ENCODE results near the gene NFS1. TPM values are rescaled to one million over a fixed set of nuclear protein-coding genes. Genes with fewer than 3 reads are reported as not detected.

NFS1 gene
- total and polyA plus RNA-seq, 2 donors (not counting 1 experiment from before 2014, with no cell fraction given): 29.0 to 30.6 TPM

- Histone ChIP-seq H3K4me2 (replicated peaks; ENCODE audit: low read depth, low read length, poor library complexity, severe bottlenecking) (no peak overlapping the region), H4K20me1 (ENCODE audit: control insufficient read depth, insufficient read depth, low read length, poor library complexity, severe bottlenecking) (peaks cover 99% of the 10 kb centered on the region), H3K9ac (ENCODE audit: low read length) (no peak overlapping the region), H3K27ac (ENCODE audit: low read length in 2 of 2) (no peak overlapping the region), H3K36me3 (replicated peaks in 1 of 2; ENCODE audit: control extremely low read depth in 1 of 2, control insufficient read depth in 1 of 2, extremely low read depth in 1 of 2, insufficient read depth in 2 of 2, low read length in 1 of 2) (peaks cover 3 to 93% of the 10 kb centered on the region in 2 experiments), H3K4me3 (ENCODE audit: control extremely low read depth in 1 of 5, extremely low read depth in 1 of 5, insufficient read depth in 1 of 5, low read depth in 2 of 5, low read length in 4 of 5) (no peak overlapping the region), H3K27me3 (replicated peaks in 1 of 4; ENCODE audit: control extremely low read depth in 1 of 4, control insufficient read depth in 3 of 4, insufficient read depth in 4 of 4, low read length in 3 of 4) (no peaks in the 10 kb centered on the region), H2AFZ (ENCODE audit: insufficient read depth, low read depth, low read length, poor library complexity, severe bottlenecking) (no peak overlapping the region), H3K4me1 (ENCODE audit: control insufficient read depth in 2 of 2, insufficient read depth in 2 of 2, low read length in 2 of 2) (peaks cover 15 to 20% of the 10 kb centered on the region in 2 donors), H3K79me2 (ENCODE audit: control insufficient read depth, insufficient read depth, low read length) (peaks cover 99% of the 10 kb centered on the region), H3K9me3 (ENCODE audit: control extremely low read depth in 1 of 3, control insufficient read depth in 2 of 3, insufficient read depth in 1 of 3, low read length in 2 of 3) (no peaks in the 10 kb centered on the region)
- intact Hi-C loops (cut with micrococcal nuclease): no loop called here
- no peak for DNase-seq
- Mint-ChIP-seq H3K4me3 (no peak overlapping the region), H3K4me1 (peaks cover 36% of the 10 kb centered on the region), H3K9me3 (ENCODE audit: insufficient read depth) (no peaks in the 10 kb centered on the region), H3K27me3 (no peaks in the 10 kb centered on the region), H3K27ac (no peak overlapping the region)
- no peak for ATAC-seq (ENCODE audit: low read depth)
- ChIA-PET POLR2A (no interaction called here), CTCF (no interaction called here)
- WGBS (ENCODE audit: insufficient coverage): 67% methylated on average over 1 of the region's 1 CpG
- no peak for TF ChIP-seq EZH2 (IDR thresholded peaks at IDR 0.05; ENCODE audit: borderline replicate concordance, insufficient read depth, low read depth, low read length, poor library complexity, severe bottlenecking)
- TF ChIP-seq CTCF (IDR thresholded peaks at IDR 0.05): no peak
Observed at GRCh38 chr20:35732644-35732982, 33.5 kb upstream of the NFS1 start.

DNA sequence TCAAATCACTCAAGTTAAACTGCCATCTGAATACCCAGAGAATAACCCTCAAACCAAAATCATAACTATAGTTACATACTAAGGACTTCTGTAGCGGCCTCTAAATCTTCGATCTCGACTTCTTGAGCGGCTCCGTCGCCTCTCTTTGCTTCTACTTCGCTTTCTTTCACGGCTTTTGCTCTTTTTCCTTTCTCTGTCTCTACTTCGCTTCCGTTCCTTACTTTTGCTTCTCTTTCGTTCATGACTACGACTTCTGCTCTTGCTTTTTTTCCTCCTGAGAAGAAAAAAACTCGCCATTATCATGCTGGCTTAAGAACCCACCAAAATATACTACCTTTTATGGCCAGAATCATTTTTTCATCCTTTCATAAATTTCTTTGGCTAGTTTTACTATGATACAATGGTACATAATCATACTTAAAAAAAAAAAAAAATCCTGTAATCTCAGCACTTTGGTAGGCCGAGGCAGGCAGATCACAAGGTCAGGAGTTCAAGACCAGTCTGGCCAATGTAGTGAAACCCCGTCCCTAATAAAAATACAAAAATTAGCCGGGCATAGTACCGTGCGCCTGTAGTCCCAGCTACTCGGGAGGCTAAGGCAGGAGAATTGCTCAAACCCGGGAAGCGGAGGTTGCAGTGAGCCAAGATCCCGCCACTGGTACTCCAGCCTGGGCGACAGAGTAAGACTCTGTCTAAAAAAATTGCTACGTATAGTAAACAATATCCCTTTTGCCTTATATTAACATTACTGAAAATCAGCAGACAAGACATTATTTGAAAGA lies 32.9 kb upstream of the NFS1 start:
- Mint-ChIP-seq H3K27ac (no peak overlapping the region), H3K4me1 (peaks cover 36% of the 10 kb centered on the region), H3K27me3 (no peaks in the 10 kb centered on the region), H3K9me3 (ENCODE audit: insufficient read depth) (no peaks in the 10 kb centered on the region), H3K4me3 (no peak overlapping the region)
- Histone ChIP-seq H3K27ac (ENCODE audit: low read length in 2 of 2) (no peak overlapping the region), H4K20me1 (ENCODE audit: control insufficient read depth, insufficient read depth, low read length, poor library complexity, severe bottlenecking) (peaks cover 99% of the 10 kb centered on the region), H2AFZ (ENCODE audit: insufficient read depth, low read depth, low read length, poor library complexity, severe bottlenecking) (no peak overlapping the region), H3K27me3 (replicated peaks in 1 of 4; ENCODE audit: control extremely low read depth in 1 of 4, control insufficient read depth in 3 of 4, insufficient read depth in 4 of 4, low read length in 3 of 4) (no peaks in the 10 kb centered on the region), H3K4me3 (ENCODE audit: control extremely low read depth in 1 of 5, extremely low read depth in 1 of 5, insufficient read depth in 1 of 5, low read depth in 2 of 5, low read length in 4 of 5) (no peak overlapping the region), H3K9ac (ENCODE audit: low read length) (no peak overlapping the region), H3K36me3 (replicated peaks in 1 of 2; ENCODE audit: control extremely low read depth in 1 of 2, control insufficient read depth in 1 of 2, extremely low read depth in 1 of 2, insufficient read depth in 2 of 2, low read length in 1 of 2) (peaks cover 3 to 95% of the 10 kb centered on the region in 2 experiments), H3K4me1 (ENCODE audit: control insufficient read depth in 2 of 2, insufficient read depth in 2 of 2, low read length in 2 of 2) (peaks cover 15 to 20% of the 10 kb centered on the region in 2 donors), H3K4me2 (replicated peaks; ENCODE audit: low read depth, low read length, poor library complexity, severe bottlenecking) (no peak overlapping the region), H3K79me2 (ENCODE audit: control insufficient read depth, insufficient read depth, low read length) (peaks cover 98% of the 10 kb centered on the region), H3K9me3 (ENCODE audit: control extremely low read depth in 1 of 3, control insufficient read depth in 2 of 3, insufficient read depth in 1 of 3, low read length in 2 of 3) (no peaks in the 10 kb centered on the region)
- ATAC-seq (ENCODE audit: low read depth) (no peak), DNase-seq (no peak)
- POLR2A ChIA-PET: no interaction called here
- intact Hi-C loops (cut with micrococcal nuclease): loop anchor here (2.0 kb wide), 1 partner anchor 17 kb away; no protein-coding TSS in a partner anchor
- 96% methylated on average over 20 of the region's 24 CpGs for WGBS (ENCODE audit: insufficient coverage)
- no peak for TF ChIP-seq CTCF (IDR thresholded peaks at IDR 0.05)
- no peak for TF ChIP-seq EZH2 (IDR thresholded peaks at IDR 0.05; ENCODE audit: borderline replicate concordance, insufficient read depth, low read depth, low read length, poor library complexity, severe bottlenecking)
- CTCF ChIA-PET: no interaction called here
